HG03025 (cell line): ENCODE measurements around the gene TEX38.
"Not testable (repeated sequence)": the region's sequence is repeated elsewhere in the genome, so short reads cannot be mapped to it uniquely, and the experiment has no call there.

Experiments
- ATAC-seq: cut with Tn5 transposase; IDR thresholded peaks from one replicate; pipeline ENCODE4 v1.9.1; 2021; ENCODE audit warnings: mild to moderate bottlenecking, moderate library complexity; ENCODE audit not compliant: unreplicated experiment, low FRiP score

Gene TEX38

DNA sequence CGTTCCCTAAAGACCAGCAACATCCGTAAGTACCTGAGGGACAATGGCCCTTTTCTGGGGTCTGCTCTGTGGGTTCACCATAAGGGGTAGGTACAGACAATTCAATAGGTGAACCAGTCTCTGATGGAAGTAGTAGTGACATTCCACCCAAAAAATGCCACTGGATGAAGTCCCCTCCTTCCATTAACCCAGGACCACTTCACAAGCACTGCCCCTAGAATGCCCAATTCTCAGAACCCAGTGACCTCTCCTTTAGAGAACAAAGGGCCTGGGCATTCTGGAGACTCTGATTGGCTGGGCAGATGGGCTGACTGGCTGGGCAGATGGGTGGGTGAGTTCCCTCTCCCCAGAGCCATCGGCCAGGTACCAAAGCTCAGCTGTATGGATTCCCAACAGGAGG is at the start of gene TEX38:
Gene TEX38 (plus strand): TSS at position 301 of the 400 bp plus-strand sequence. CDS start 81 bp downstream, at position 382.
- no peak for ATAC-seq

DNA sequence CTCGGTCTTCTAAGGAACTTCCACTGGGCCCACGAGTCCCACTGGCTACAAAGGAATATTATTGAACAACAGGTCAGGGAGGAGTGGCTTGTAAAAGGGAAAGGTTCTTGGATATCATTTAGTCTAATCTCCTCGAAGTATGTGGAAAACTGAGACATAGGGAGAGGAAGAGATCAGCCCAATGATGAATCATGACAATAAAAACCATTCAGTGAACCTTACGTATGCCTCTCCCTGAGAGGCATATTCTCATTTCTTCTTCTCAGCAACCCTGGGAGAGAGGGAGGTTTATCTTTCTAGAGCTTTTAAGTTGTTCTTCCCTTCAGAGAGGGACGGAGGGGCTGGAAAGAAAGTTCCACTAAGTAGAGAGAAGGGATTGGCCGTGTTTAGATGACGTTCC is 49.7 kb upstream of the TEX38 start:
- ATAC-seq: no peak

DNA sequence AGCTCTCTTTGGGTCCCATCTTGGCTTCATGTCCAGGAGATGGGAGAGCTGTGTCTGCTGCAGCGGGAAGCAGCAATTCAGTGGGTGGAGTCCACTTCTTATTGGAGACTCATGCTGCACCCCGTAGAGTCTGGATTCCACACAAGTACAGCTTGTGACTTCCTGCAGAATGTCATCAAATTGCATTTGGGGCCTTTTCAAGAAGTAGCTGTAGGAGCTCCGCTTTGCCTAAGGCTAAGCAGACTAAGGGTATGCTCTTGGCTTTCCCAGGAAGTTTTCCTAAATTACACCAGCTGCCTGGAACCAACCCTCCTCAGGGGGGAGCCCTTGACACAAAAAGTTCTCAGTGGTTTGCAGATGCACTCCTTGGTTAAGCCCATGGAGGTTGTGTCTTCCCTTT is 49.3 kb upstream of the TEX38 start:
- no peak for ATAC-seq

DNA sequence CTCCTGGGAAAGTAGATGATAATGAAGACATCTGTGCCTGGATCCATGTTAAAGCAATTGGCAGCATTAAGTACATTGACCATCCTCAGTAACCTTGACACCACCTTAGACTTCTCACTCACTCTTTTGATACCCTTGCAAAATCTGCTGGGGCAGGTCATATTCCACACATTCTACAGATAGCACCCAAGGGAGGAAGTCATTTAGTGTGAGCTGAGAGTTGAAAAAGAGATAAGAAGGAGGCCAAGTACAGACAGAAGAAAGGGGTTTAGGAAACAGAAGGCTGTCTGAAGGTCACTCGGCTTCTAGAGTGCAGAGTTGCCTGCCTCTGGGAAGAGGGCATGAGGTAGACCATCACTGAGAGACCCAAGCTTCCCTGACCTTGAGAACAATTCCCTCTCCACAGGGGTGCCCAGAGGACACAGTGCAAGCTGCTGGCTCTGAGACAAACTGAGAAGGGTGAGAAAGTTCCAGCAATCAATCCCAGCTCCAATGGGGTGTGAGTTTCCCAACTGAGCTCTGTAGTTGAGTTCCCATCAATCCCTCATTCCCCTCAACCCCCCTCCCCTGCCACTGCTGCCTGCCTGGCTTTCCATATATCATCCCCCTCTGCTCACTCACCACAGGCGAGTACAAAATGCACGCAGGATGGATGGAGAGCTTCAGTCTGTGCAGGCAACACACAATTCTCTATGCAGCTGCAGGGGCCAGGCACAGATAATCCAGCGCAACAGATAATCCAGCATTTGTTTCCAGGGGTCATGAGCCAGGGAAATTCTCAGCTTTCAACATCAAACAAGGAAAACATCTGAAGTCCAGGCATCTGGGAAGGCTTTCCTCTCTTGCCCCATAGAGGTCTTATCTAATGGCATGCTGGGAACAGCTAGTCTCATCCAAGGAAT is 47.7 kb upstream of the TEX38 start:
- no peak for ATAC-seq

DNA sequence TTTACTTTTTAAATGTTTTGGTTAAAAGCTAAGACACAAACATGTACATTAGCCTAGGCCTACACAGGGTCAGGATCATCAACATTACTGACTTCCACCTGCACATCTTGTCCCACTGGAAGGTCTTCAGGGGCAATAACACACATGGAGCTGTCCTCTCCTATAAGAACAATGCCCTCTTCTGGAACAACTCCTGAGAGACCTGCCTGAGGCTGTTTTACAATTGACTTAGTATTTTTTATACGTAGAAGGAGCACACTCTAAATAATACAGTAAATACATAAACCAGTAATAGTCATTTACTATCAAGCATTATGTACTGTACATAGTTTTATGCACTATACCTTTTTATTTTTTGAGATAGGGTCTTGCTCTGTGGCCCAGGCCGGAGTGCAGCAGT is 40.9 kb upstream of the TEX38 start:
- ATAC-seq: no peak

DNA sequence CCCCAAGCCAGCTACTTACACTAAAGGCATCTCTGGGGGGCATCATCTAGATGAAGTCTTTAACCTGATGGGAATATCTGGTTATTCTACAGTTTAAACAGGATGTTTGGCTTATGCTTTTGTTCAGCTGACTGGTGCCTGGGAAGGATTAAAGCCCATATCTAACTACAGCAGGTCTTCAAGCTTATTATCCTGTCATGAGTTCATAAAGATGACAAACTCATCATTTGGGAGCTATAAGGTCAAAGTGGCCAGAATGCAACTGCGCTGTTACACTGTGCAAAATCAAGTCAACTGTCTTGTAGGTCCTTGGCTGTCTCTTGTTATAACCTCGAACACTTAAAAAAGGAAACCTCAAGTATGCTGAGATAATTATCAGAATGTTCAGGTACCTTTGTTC is 36.4 kb upstream of the TEX38 start:
- no peak for ATAC-seq

DNA sequence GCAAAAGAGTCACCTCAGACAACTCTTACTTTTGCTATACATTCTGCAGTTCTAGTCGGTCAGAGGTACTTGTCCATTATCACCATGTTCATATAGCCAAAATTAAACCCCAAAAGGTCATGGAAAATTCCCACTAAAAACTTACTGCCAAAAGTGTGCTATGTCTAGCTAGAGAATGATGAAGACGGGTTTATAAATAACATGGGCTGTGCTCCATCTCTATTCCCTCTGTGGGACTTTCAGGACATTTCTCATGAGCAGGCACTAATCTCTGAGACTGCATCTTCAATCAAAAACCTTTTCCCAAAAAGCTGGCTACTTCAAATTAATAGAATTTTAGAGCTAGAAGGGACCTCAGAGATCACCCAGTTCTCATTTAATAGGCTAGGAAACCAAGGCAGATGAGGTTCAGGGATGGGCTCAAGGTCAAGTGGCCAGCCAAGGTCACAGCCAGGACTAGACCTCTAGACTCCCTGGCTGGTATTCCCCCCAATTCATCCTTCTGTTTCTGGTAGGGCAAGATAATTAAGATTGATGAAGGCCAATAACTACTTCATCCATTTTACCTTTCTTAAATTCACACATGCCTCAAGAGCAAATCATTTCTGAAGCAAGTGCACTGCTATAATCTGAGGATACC is 34.1 kb upstream of the TEX38 start:
- no peak for ATAC-seq

DNA sequence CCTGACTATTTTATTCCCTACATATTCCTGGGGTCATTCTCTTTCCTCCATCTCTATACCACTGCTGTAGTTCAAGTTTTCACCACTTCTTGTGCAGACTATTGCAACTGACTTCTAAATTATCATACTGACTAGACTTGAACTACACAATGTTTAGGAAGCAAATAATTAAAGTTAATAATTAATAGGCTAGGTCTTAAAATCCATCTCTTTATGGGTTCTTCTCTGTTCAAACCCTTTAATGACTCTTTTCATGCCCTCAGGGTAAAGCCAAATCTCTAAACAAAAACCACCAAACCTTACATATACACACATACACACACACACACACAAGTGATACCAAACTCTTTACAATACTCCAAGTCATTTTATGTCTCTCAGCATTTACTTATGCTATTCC is 32.7 kb upstream of the TEX38 start:
- no peak for ATAC-seq

DNA sequence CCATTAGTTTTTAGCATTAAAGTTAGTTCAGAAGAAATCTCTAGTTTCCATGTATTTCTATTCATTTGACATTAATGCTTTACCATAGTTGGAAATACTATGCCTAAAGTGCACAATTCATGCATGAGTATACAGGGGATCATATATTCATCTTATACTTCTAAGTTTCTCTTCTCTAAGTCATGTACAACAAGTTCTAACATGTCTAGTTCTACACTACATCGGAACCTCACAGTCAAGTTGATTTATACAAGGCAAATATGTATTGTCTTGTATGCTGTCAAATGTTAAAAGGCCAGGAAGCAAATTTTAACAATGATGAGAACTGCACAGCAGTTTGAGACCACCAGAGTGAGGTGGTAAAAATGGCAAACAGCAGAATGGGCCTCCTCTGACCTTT is 32.1 kb upstream of the TEX38 start:
- no peak for ATAC-seq

DNA sequence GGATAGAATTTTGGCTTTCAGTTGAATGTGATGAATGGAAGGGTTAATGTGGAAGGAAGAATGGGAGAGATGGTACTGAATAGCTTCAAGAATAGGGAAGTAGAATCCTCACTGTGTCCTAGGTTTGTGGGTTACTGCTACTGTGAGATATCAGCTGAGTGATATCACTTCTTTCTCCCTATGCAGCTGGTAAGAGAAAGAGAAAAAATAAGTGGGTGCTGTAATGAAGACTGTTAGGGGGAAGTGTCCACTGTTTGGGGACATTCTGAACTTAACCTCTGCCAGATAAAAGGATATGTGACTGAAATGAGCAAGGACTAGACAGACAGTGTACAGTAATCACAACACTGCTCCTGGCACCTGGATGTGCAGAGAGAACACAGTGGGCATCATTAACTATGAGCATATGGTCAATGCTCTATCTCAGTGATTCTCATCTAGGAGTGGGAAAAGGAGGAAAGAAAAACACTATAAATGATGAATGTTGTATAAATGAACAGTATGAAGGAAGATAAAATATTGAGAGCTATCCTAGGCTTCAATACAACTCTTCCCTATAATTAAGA is 29.5 kb upstream of the TEX38 start:
- no peak for ATAC-seq

DNA sequence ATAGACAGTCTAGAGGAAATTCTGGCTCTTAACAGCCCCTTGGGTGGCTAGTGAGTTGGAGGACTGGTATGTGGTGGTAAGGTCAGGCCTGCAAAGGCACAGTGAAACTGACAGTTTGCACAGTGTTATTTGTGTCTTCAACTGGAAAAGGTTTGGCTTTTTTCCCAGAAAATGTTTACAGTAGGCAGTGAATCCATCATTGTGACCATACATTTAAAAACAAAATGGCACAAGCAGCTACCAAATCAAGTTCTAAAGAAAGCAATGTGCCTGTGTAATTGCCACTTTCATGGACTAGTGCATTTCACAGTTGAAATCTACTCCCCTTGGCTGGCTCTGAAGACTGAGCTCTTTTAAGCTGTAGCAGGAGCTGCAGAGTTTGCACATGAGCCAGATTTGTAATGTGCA is 28.3 kb upstream of the TEX38 start:
- no peak for ATAC-seq

DNA sequence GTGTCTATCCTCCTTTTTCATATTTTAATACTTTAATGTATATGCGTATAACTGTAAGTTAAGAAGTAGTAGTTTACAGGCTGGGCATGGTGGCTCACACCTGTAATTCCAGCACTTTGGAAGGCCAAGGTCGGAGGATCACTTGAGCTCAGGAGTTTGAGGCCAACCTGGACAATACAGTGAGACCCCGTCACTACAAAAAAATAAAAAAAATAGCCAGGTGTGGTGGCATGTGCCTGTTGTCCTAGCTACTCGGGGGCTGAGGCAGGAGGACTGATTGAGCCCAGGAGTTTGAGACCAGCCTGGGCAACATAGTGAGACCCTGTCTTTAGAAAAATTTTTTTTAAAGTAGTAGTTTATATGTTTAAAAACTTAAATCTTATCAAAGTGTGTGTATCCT is 25.8 kb upstream of the TEX38 start:
- ATAC-seq: no peak

DNA sequence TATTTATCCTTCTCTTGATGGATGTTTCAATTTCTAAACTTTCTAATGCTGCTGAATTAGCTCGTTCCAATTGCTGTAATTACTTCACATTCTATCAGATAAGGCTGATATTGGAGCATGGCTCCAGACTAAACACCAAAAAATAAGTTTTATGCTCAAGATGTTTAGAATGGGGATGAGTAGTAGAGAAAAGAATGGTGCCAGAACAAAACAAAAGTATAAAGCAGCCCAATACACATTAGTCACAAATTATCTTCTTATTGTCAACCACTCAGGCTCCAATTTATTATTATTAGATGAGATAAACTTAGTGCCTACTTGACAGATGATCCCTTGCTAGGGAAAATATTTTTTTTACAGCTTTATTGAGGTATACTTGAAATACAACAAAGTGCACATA is 25.3 kb upstream of the TEX38 start:
- ATAC-seq: no peak

DNA sequence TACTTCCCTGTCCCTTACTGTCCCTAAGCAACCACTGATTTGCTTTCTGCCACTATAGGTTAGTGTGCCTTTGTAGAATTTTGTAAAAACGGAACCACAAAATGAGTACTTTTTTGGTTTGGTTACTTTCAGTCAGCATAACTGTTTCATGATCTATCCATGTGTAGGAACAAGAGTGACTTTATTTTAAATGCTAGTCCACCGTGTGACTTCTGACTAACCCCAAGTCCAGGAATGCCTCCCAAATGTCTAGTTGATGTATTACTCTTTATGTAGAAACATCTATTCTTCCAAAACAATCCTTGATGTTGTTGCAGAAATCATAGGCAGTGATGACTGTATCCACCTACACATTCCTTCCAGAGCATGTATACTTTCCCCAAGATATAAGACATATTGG is 24.8 kb upstream of the TEX38 start:
- no peak for ATAC-seq

DNA sequence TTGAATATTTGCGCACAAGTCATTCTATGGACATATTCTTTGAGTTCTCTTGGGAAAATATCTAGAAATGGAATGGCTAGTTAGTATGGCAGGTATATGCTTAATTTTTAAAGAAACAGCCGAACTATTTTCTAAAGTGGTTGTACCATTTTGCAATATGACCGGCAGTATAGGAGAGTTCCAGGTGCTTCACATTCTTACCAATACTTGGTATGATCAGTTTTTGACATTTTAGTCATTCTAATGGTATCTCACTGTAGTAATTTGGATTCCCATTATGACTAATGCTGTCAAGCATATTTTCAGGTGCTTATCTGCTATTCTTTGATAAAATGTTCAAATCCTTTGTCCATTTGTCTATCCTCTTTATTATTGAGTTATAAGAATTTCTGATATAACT is 24.0 kb upstream of the TEX38 start:
- ATAC-seq: no peak

DNA sequence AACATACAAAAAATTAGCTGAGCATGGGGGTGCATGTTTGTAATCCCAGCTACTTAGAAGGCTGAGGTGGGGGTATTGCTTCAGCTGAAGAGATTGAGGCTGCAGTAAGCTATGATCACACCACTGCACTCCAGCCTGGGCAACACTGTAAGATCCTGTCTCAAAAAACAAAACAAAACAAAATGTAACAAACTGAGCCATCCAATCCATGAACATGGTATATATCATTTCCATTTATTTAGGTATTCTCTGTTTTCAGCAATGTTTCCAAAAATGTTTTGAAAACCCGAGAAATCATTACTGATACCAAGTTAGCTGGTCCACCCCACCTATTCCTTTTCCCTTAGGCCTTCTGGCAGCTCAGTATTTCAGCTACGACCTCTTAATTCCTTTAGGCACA is 21.9 kb upstream of the TEX38 start:
- no peak for ATAC-seq

DNA sequence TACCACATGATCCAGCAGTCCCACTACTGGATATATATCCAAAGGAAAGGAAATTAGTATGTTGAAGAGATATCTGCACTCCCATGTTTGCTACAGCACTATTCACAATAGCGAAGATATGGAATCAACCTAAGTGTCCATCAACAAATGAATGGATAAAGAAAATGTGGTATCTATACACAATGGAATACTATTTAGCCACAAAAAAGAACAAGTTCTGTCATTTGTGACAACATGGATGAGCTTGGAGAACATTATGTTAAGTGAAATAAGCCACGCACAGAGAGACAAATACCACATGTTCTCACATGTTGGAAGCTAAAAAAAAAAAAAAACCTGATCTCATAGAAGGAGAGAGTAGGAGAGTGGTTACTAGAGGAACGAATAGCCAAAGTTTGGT is 21.2 kb upstream of the TEX38 start:
- no peak for ATAC-seq

DNA sequence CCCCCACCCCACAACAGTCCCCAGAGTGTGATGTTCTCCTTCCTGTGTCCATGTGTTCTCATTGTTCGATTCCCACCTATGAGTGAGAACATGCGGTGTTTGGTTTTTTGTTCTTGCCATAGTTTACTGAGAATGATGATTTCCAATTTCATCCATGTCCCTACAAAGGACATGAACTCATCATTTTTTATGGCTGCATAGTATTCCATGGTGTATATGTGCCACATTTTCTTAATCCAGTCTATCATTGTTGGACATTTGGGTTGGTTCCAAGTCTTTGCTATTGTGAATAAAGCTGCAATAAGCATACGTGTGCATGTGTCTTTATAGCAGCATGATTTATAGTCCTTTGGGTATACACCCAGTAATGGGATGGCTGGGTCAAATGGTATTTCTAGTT is 20.5 kb upstream of the TEX38 start:
- ATAC-seq: not testable (repeated sequence)

DNA sequence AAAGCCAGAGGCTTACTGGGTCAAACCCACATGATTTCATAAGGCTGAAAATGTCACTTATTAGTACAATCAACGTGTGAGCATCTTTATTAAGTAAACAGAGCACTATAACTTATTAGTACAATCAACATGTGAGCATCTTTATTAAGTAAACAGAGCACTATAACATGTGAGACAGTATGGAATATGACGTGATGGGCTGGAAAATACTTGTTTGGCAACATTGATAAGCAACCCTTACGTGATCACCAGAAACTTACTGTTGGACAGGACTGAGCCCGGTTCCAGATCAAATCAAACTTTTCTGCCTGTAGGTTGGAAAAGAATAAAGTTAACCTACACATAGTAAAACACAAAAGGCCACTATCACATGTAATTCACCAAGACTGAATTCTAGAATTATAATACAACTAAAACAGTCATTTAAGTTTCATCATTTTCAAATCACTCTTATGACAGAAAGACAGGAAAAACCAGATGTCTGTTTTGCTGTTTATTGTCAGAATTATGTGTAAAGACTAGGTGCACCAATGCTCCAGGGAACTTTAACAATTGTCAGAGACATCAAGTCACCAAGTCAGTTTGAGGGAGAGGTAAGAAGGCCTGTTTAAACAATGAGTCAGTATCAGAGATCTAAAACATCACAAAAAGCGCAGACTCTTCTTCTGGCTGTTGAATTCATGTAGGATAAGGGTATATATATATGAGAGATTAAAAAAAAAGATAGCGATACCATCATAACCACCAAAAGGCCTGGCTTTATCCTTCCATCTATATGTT is 19.1 kb upstream of the TEX38 start:
- ATAC-seq: no peak

DNA sequence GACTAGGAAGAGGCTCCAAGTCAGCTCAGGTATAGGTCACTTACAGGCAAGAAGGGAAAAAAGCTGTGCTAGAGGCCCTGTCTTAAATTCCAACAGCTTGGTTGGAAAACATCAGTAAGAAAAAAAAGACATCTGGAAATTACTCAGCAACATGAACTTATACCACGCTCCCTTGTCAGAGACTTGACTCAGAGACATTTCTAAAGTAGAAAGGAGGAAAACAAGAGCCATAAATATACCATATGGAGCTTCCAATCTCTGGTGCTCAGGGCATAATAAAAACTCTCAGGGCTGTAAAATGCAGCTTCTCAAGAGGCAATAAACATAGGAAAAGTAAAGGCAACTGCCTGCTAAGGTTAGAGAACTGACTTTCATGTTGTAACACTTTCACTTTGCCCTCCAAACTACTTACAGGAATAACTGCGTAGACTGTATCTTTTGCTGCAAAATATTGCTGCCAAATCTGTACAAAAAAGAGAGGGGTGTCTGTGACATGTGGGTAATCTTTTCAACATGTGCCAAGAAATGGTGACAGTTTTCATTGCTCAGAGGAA is 18.2 kb upstream of the TEX38 start:
- no peak for ATAC-seq

DNA sequence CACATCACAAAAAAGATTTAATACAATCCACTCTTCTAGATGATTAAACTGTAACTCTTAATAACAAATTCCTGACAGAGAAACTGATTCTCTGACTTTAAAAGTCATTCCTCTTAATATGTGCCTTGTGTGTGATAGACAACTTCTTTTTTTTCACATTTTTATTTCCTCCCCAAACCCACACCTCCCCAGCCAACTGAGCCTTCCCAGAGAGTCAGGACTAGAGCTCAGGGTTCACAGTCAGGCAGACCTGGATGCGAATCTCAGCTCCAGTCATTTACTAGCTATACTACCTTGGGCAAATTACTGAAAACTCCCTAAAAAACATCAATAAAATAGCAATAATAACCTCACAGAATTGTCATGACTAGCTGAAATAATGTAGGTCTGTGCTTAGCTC is 17.6 kb upstream of the TEX38 start:
- ATAC-seq: no peak
